H1 (cell line): ENCODE data around the gene DSG4. TPM values are rescaled to one million over a fixed set of nuclear protein-coding genes. Genes with fewer than 3 reads are reported as not detected.
A peak's percentile ranks its signal among the peaks of the same experiment; 100 is the strongest.

Experiments
- CTCF ChIA-PET: fragments of 300-600 bp; sonication (Branson Sonifier 250); formaldehyde crosslinking; loops from one replicate; lab custom pipeline; 2021; ENCODE audit not compliant: partially characterized antibody; lab: Charles Lee
- POLR2A ChIA-PET: fragments of 300-600 bp; sonication (Branson Sonifier 250); formaldehyde crosslinking; loops from one replicate; lab custom pipeline; 2021; ENCODE audit warnings: inconsistent platforms; ENCODE audit not compliant: partially characterized antibody; lab: Charles Lee
- DNase-seq, 2 experiments: peaks; one replicate each; pipeline versions ENCODE4 v3.0.0 to v3.0.0-alpha.2; 2010 to 2022; ENCODE audit warnings: low spot score in 2 of 2, low read depth in 1 of 2, mixed read lengths in 1 of 2
- FAIRE-seq: peaks from 2 replicates; lab custom pipeline; 2011; peaks lifted over from hg19 to GRCh38; lab: Jason Lieb, UNC
- H2AFZ ChIP-seq: 2 replicates; pipeline ENCODE4 v1.8.1; 2012; ENCODE audit warnings: low read length, inconsistent platforms
- H2AK5ac ChIP-seq: 2 replicates; pipeline ENCODE4 v1.6.1; 2013; ENCODE audit warnings: low read depth, low read length
- H2BK120ac ChIP-seq: replicated peaks from 2 replicates; pipeline ENCODE3; 2013; ENCODE audit warnings: low read depth, low read length, inconsistent platforms
- H2BK12ac ChIP-seq: 2 replicates; pipeline ENCODE4 v1.6.1; 2013; ENCODE audit warnings: low read depth, low read length
- H2BK15ac ChIP-seq: 2 replicates; pipeline ENCODE4 v1.6.1; 2013; ENCODE audit warnings: low read length
- H2BK20ac ChIP-seq: 2 replicates; pipeline ENCODE4 v1.6.1; 2013; ENCODE audit warnings: low read length
- H2BK5ac ChIP-seq: 2 replicates; pipeline ENCODE4 v1.6.1; 2013; ENCODE audit warnings: low read depth, low read length
- H3K14ac ChIP-seq: 2 replicates; pipeline ENCODE4 v1.6.1; 2013; ENCODE audit warnings: inconsistent platforms; ENCODE audit not compliant: insufficient read length
- H3K18ac ChIP-seq: 2 replicates; pipeline ENCODE4 v1.6.1; 2013; ENCODE audit warnings: low read length; ENCODE audit errors: extremely low read depth
- H3K23ac ChIP-seq: 2 replicates; pipeline ENCODE4 v1.6.1; 2013; ENCODE audit warnings: inconsistent platforms; ENCODE audit not compliant: insufficient read length
- H3K23me2 ChIP-seq: 2 replicates; pipeline ENCODE4 v1.6.1; 2013; ENCODE audit warnings: low read depth, low read length
- H3K27ac ChIP-seq: 2 replicates; pipeline ENCODE4 v1.6.1; 2011; ENCODE audit warnings: low read depth, low read length, inconsistent platforms
- H3K27me3 ChIP-seq, 4 experiments: replicated peaks in 1 of 4; 1 replicate in 1 of 4; 2 replicates in 3 of 4; pipeline versions ENCODE4 v1.6.1 to v1.8.1; 2011 to 2013; ENCODE audit warnings: low read length in 3 of 4, mild to moderate bottlenecking in 3 of 4, inconsistent platforms in 2 of 4, mixed read lengths in 2 of 4, moderate library complexity in 1 of 4; ENCODE audit not compliant: control insufficient read depth in 3 of 4, insufficient read depth in 3 of 4; ENCODE audit errors: extremely low read depth in 1 of 4
- H3K36me3 ChIP-seq, 4 experiments: 2 replicates each; pipeline versions ENCODE4 v1.6.1 to v1.8.1; 2011 to 2013; ENCODE audit warnings: mild to moderate bottlenecking in 4 of 4, low read length in 3 of 4, moderate library complexity in 2 of 4, control low read depth in 1 of 4, inconsistent platforms in 1 of 4; ENCODE audit not compliant: insufficient read depth in 4 of 4, control insufficient read depth in 2 of 4
- H3K4ac ChIP-seq: replicated peaks from 2 replicates; pipeline ENCODE3; 2013; ENCODE audit warnings: low read length, low read depth, mixed read lengths, inconsistent platforms; ENCODE audit not compliant: insufficient read length
- H3K4me1 ChIP-seq, 4 experiments: replicated peaks in 1 of 4; 1 replicate in 1 of 4; 2 replicates in 3 of 4; pipeline versions ENCODE4 v1.6.1 to v1.8.1; 2011 to 2013; ENCODE audit warnings: low read length in 3 of 4, inconsistent platforms in 2 of 4, mixed read lengths in 1 of 4; ENCODE audit not compliant: insufficient read depth in 4 of 4, control insufficient read depth in 3 of 4
- H3K4me2 ChIP-seq, 2 experiments: 2 replicates each; pipeline versions ENCODE4 v1.6.1 to v1.8.1; 2011 to 2013; ENCODE audit warnings: low read depth in 2 of 2, low read length in 2 of 2, control low read depth in 1 of 2, inconsistent platforms in 1 of 2, mild to moderate bottlenecking in 1 of 2; ENCODE audit not compliant: insufficient read depth in 1 of 2
- H3K4me3 ChIP-seq, 4 experiments: fragments of 200-600, 300-600 bp in 1 of 4; sonication (generic), shearing (Covaris generic), sonication (Bioruptor Twin) in 1 of 4; 2 replicates each; pipeline versions ENCODE4 v1.5.1 to v1.8.1; 2011 to 2016; ENCODE audit warnings: low read length in 4 of 4, low read depth in 3 of 4, control low read depth in 2 of 4, inconsistent platforms in 2 of 4, mild to moderate bottlenecking in 2 of 4, mixed read lengths in 1 of 4, moderate library complexity in 1 of 4; ENCODE audit not compliant: insufficient read depth in 2 of 4; ENCODE audit errors: extremely low read depth in 1 of 4
- H3K56ac ChIP-seq: replicated peaks from 2 replicates; pipeline ENCODE3; 2013; ENCODE audit warnings: low read depth, mild to moderate bottlenecking, mixed read lengths, low read length, inconsistent platforms; ENCODE audit not compliant: insufficient read length
- H3K79me1 ChIP-seq: 2 replicates; pipeline ENCODE4 v1.6.1; 2013; ENCODE audit warnings: low read depth, low read length, control low read depth
- H3K79me2 ChIP-seq, 2 experiments: 2 replicates each; pipeline versions ENCODE4 v1.6.1 to v1.8.1; 2012 to 2013; ENCODE audit warnings: low read length in 2 of 2, mild to moderate bottlenecking in 2 of 2, inconsistent platforms in 1 of 2; ENCODE audit not compliant: insufficient read depth in 2 of 2, control insufficient read depth in 1 of 2
- H3K9ac ChIP-seq, 4 experiments: replicated peaks in 1 of 4; 1 replicate in 1 of 4; 2 replicates in 3 of 4; pipeline versions ENCODE4 v1.6.1 to v1.8.1; 2011 to 2013; ENCODE audit warnings: low read depth in 3 of 4, low read length in 3 of 4, control low read depth in 2 of 4, mild to moderate bottlenecking in 2 of 4, moderate library complexity in 2 of 4, inconsistent platforms in 1 of 4; ENCODE audit errors: extremely low read depth in 1 of 4
- H3K9me3 ChIP-seq, 2 experiments: 2 replicates each; pipeline versions ENCODE4 v1.6.1 to v1.8.1; 2012 to 2013; ENCODE audit warnings: mild to moderate bottlenecking in 2 of 2, moderate library complexity in 2 of 2, control low read depth in 1 of 2, inconsistent platforms in 1 of 2, low read depth in 1 of 2, low read length in 1 of 2, mixed read lengths in 1 of 2; ENCODE audit not compliant: insufficient read depth in 2 of 2
- H4K20me1 ChIP-seq, 2 experiments: replicated peaks in 1 of 2; 2 replicates each; pipeline versions ENCODE3 to v1.8.1; 2011 to 2013; ENCODE audit warnings: inconsistent platforms in 2 of 2, low read length in 2 of 2, mild to moderate bottlenecking in 1 of 2; ENCODE audit not compliant: insufficient read depth in 2 of 2, control insufficient read depth in 1 of 2
- H4K5ac ChIP-seq: 2 replicates; pipeline ENCODE4 v1.6.1; 2013; ENCODE audit warnings: low read length, low read depth, mixed read lengths, inconsistent platforms; ENCODE audit not compliant: insufficient read length
- H4K8ac ChIP-seq: 2 replicates; pipeline ENCODE4 v1.8.0; 2013; ENCODE audit warnings: mild to moderate bottlenecking, moderate library complexity, low read length, inconsistent platforms; ENCODE audit not compliant: insufficient read depth; ENCODE audit errors: extremely low read depth
- H4K91ac ChIP-seq: replicated peaks from 2 replicates; pipeline ENCODE3; 2013; ENCODE audit warnings: low read length, mixed read lengths, inconsistent platforms; ENCODE audit not compliant: insufficient read length
- RAD21 ChIP-seq, 2 experiments: IDR thresholded peaks in 1 of 2; conservative IDR thresholded peaks in 1 of 2; 2 replicates each; pipeline ENCODE4 v1.6.1; 2011; ENCODE audit warnings: low read depth in 2 of 2, low read length in 2 of 2, improper control_type of control experiment in 1 of 2, inconsistent platforms in 1 of 2, mild to moderate bottlenecking in 1 of 2, moderate library complexity in 1 of 2
- WGBS, 2 experiments: shearing (Covaris generic) in 1 of 2; methylation state at CpG; one replicate each; pipeline versions ENCODE4 v1.1.6 to v1.1.7; 2013 to 2015; ENCODE audit warnings: low lambda C conversion rate in 2 of 2, mixed read lengths in 2 of 2, inconsistent platforms in 1 of 2, low coverage in 1 of 2, missing lambda C conversion rate in 1 of 2; ENCODE audit not compliant: insufficient replicate concordance in 2 of 2, insufficient coverage in 1 of 2, insufficient read length in 1 of 2; ENCODE audit errors: extremely low coverage in 1 of 2, missing lambda C conversion rate in 1 of 2; 5-methylcytosine and 5-hydroxymethylcytosine counted together
- polyA plus RNA-seq, 7 experiments: library from polyadenylated mRNA; depleted of rRNA in 3 of 7; stranded (reverse) in 5 of 7; unstranded in 2 of 7; fragments of >200 nt in 5 of 7; fragments of 200-250 nt in 2 of 7; gene quantifications; 1 replicate in 5 of 7; 2 replicates in 1 of 7; 4 replicates in 1 of 7; pipeline versions ENCODE4 v1.2.1 to v1.2.3, GENCODE V29; 2011 to 2013; ENCODE audit warnings: missing spikeins in 2 of 7, mixed read lengths in 2 of 7
- total RNA-seq: library from RNA; stranded (reverse); fragmentation: NEBNext Ultra II Directional; extraction: Animal tissue kit (Norgen Biotek cat#: 25700); gene quantifications from 2 replicates; pipeline ENCODE4 v1.2.1, GENCODE V29; 2021
- TF ChIP-seq, protein P1 (sequence below): IDR thresholded peaks from 2 replicates; pipeline ENCODE4 v1.6.1; 2012; ENCODE audit warnings: inconsistent platforms

DSG4 gene
- total and polyA plus RNA-seq, 2 of the 8 experiments (the other 6 are each of a cell fraction or from before 2014, with no cell fraction given), result not detected

- Histone ChIP-seq H3K36me3 (no peaks in the 10 kb centered on the region), H3K23ac (no peak overlapping the region), H3K4me3 (no peak overlapping the region), H4K8ac (no peak overlapping the region), H2BK15ac (no peak overlapping the region), H2BK12ac (no peak overlapping the region), H3K56ac (no peak overlapping the region), H4K20me1 (no peaks in the 10 kb centered on the region), H4K91ac (no peak overlapping the region), H2AK5ac (no peak overlapping the region), H3K79me1 (no peaks in the 10 kb centered on the region), H4K5ac (no peak overlapping the region), H3K27ac (no peak overlapping the region), H3K27me3 (no peaks in the 10 kb centered on the region), H2AFZ (0 out of 2 replicates have a peak overlapping the region, but pooled peaks have one; percentile 68), H3K14ac (no peak overlapping the region), H3K4ac (no peak overlapping the region), H3K23me2 (no peaks in the 10 kb centered on the region), H2BK20ac (no peak overlapping the region), H2BK5ac (no peak overlapping the region), H3K79me2 (no peaks in the 10 kb centered on the region), H2BK120ac (no peak overlapping the region), H3K4me2 (no peak overlapping the region), H3K9ac (no peak overlapping the region), H3K18ac (no peak overlapping the region), H3K4me1 (no peaks in the 10 kb centered on the region), H3K9me3 (no peaks in the 10 kb centered on the region)
- CTCF ChIA-PET, result interaction anchor here (6.8 kb wide), 1 partner anchor 12 kb away, joined by 47 read pairs; no protein-coding TSS in a partner anchor
- TF ChIP-seq, protein P1, sequence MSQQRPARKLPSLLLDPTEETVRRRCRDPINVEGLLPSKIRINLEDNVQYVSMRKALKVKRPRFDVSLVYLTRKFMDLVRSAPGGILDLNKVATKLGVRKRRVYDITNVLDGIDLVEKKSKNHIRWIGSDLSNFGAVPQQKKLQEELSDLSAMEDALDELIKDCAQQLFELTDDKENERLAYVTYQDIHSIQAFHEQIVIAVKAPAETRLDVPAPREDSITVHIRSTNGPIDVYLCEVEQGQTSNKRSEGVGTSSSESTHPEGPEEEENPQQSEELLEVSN, result no peak
- TF ChIP-seq RAD21 (IDR thresholded peaks at IDR 0.05 in 1 of 2, conservative IDR thresholded peaks at IDR 0.05 in 1 of 2; ENCODE audit: low read depth in 2 of 2, low read length in 2 of 2), result 0 out of 4 replicates have a peak, but pooled peaks of 1 of the 2 experiments have one; percentile 9
- POLR2A ChIA-PET, result no interaction called here
- FAIRE-seq (no peak), DNase-seq (no peak)
- WGBS, 2 experiments, result 78% methylated on average over 3 of the region's 3 CpGs; no CpG with 5 or more reads in 1 of the 2 experiments
Measured at GRCh38 chr18:31436825-31437224, 60.2 kb downstream of the DSG4 start.
